ENCODE measurements around the gene IRAK4. TPM values are rescaled to one million over a fixed set of nuclear protein-coding genes. Genes with fewer than 3 reads are reported as not detected.

IRAK4 gene
- total and polyA plus RNA-seq, 2 donors (not counting 3 experiments of a cell fraction or from before 2014, with no cell fraction given): 10.8 to 13.1 TPM

DNA sequence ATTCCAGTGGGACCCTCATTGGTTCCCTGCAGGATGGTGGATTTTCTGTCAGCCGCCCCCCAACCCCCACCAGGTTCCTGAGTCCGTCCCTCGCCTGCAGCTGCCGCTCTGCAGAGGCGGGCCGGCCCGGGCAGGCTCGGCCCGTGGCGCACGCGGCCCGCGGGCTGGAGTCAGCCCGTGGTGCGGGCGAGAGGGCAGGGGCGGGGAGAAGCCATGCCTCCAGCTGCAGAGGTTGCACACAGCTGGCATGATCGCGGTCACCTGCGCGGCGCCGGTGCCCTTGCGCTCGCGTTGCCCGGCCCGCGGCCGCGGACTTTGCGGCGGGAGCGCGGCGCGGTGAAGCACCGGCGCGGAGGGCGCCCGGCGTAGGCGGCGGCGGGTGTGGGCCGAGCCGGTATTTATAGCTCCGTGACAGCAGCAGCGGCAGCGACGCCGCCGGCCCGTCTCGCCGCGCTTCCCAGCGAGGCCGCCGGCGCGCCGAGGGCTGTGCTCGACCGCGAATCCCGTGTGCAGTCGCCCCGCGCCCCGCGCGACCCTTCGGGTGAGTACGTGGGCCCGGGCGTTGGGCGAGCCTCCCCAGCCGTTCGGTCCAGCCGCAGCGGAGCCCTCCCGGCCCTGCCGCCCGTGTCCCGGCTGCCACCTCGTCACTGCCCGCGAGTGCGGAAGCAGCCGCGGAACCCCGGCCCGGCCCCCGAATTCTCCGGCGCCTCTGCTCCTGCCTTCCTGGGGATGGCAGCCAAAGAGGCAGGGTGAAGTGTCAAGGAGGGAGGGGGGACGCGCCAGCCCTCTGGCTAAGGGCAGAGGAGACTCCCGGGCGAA is 77.1 kb downstream of the IRAK4 start, which contains the start of gene TMEM117:
Gene TMEM117 (plus strand): TSS at position 426 of the 819 bp plus-strand sequence.
- peak within 1 kb of the TSS; percentile 52 for H3K27ac ChIP-seq (ENCODE audit: insufficient read depth, low read depth, low read length)

DNA sequence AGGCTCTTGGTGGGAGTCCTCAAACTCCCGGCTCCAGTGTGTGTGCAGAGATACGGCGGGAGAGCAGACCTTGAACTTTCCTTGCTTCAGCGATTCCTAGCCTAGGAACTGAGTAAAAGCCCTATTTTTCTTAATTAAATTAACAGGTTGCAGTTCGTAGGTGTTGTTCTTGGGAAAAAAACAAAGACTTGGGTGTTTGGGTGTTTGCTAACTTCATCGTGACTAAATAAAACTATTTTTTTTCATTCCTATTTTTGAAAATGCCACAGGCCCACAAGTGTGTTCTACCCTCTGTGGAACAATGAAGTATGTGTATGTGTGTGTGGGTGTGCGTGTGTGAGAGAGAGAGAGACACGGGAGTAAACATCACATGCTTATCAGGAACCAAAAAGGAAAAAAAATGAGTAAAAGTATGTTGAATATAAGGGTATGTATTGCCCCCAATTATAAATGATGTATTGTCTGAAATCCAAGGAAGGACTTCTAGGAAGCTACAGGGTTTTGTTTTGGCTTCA is 77.8 kb downstream of the IRAK4 start:
- ChIA-PET POLR2A (no interaction called here), CTCF (interaction anchor here (1.0 kb wide), 2 partner anchors 19 to 31 kb away, joined by 3 to 6 read pairs; partner anchors contain the start of gene TWF1)
- BruUV-seq (replicated peaks): no TSS peak
- dilution Hi-C loops (cut with MboI; ENCODE audit: extremely low pct_ligation_motif_present, low sequenced_read_pairs): no loop called here
- TF ChIP-seq, protein P1, sequence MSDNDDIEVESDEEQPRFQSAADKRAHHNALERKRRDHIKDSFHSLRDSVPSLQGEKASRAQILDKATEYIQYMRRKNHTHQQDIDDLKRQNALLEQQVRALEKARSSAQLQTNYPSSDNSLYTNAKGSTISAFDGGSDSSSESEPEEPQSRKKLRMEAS (IDR thresholded peaks at IDR 0.05; ENCODE audit: insufficient read depth, insufficient read length): no peak
- TF ChIP-seq POLR2AphosphoS5 (IDR thresholded peaks at IDR 0.05; ENCODE audit: insufficient read depth, low read depth, low read length) (no peak), EZH2 (IDR thresholded peaks at IDR 0.05; ENCODE audit: borderline replicate concordance, low read depth, low read length, severe bottlenecking) (no peak), JUN (IDR thresholded peaks at IDR 0.05; ENCODE audit: borderline replicate concordance, insufficient read depth, insufficient read length, low read depth) (no peak), FOS (IDR thresholded peaks at IDR 0.05; ENCODE audit: borderline replicate concordance, insufficient read depth, low read length) (no peak), MYC (IDR thresholded peaks at IDR 0.05; ENCODE audit: low read depth, low read length) (no peak), POLR2A (IDR thresholded peaks at IDR 0.05; ENCODE audit: low read depth, low read length) (no peak), GATA2 (IDR thresholded peaks at IDR 0.05; ENCODE audit: insufficient read depth, insufficient read length, low read depth, low read length) (no peak)
- TF ChIP-seq, protein P2, sequence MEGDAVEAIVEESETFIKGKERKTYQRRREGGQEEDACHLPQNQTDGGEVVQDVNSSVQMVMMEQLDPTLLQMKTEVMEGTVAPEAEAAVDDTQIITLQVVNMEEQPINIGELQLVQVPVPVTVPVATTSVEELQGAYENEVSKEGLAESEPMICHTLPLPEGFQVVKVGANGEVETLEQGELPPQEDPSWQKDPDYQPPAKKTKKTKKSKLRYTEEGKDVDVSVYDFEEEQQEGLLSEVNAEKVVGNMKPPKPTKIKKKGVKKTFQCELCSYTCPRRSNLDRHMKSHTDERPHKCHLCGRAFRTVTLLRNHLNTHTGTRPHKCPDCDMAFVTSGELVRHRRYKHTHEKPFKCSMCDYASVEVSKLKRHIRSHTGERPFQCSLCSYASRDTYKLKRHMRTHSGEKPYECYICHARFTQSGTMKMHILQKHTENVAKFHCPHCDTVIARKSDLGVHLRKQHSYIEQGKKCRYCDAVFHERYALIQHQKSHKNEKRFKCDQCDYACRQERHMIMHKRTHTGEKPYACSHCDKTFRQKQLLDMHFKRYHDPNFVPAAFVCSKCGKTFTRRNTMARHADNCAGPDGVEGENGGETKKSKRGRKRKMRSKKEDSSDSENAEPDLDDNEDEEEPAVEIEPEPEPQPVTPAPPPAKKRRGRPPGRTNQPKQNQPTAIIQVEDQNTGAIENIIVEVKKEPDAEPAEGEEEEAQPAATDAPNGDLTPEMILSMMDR (IDR thresholded peaks at IDR 0.05; ENCODE audit: extremely low read depth in 1 of 2, insufficient read depth in 1 of 2, low read depth in 1 of 2, low read length in 2 of 2): no peak
- H3K9me1 ChIP-seq (replicated peaks; ENCODE audit: control insufficient read depth, extremely low read depth, insufficient read depth, low read length): no peaks in the 10 kb centered on the region
- DNase-seq (ENCODE audit: low read depth, low spot score): peak; percentile 49
- FAIRE-seq: peak; percentile 50
- peak overlapping the region; percentile 76 for H3K9ac ChIP-seq (replicated peaks; ENCODE audit: extremely low read depth, insufficient read depth, low read length)
- H4K20me1 ChIP-seq (replicated peaks; ENCODE audit: control insufficient read depth, extremely low read depth, insufficient read depth, low read length): no peaks in the 10 kb centered on the region
- H3K27ac ChIP-seq (ENCODE audit: insufficient read depth, low read depth, low read length): peak overlapping the region; percentile 52
- H3K4me1 ChIP-seq (ENCODE audit: control insufficient read depth, extremely low read depth, insufficient read depth, low read length): no peaks in the 10 kb centered on the region
- peak overlapping the region; percentile 63 to 76 (median 73) for H3K4me3 ChIP-seq (replicated peaks in 1 of 3; ENCODE audit: insufficient read depth in 1 of 3, low read depth in 1 of 3, low read length in 3 of 3)
- H3K9me3 ChIP-seq (replicated peaks; ENCODE audit: control insufficient read depth, insufficient read depth, low read length): no peaks in the 10 kb centered on the region
- H3K36me3 ChIP-seq (ENCODE audit: control insufficient read depth in 2 of 2, extremely low read depth in 1 of 2, insufficient read depth in 2 of 2, low read length in 2 of 2): no peaks in the 10 kb centered on the region
- H3K4me2 ChIP-seq (ENCODE audit: insufficient read depth, low read length): peak overlapping the region; percentile 86
- no peaks in the 10 kb centered on the region for H3K79me2 ChIP-seq (ENCODE audit: control insufficient read depth, insufficient read depth, low read length)
- intact Hi-C loops (cut with micrococcal nuclease): loop anchor here (1.0 kb wide), 1 partner anchor 30 kb away; the partner anchor contains the start of gene TWF1
- H2AFZ ChIP-seq (ENCODE audit: low read depth, low read length): peak overlapping the region; percentile 99
- H3K27me3 ChIP-seq (ENCODE audit: control insufficient read depth in 2 of 2, insufficient read depth in 2 of 2, low read length in 2 of 2): peaks cover 0 to 7% of the 10 kb centered on the region in 2 experiments

More for the DNA sequence above, 77.1 kb downstream of the IRAK4 start, which contains the start of gene TMEM117:
- Histone ChIP-seq H4K20me1 (replicated peaks; ENCODE audit: control insufficient read depth, extremely low read depth, insufficient read depth, low read length) (no peaks in the 10 kb centered on the region), H3K9me1 (replicated peaks; ENCODE audit: control insufficient read depth, extremely low read depth, insufficient read depth, low read length) (no peaks in the 10 kb centered on the region), H3K9ac (replicated peaks; ENCODE audit: extremely low read depth, insufficient read depth, low read length) (peak within 1 kb of the TSS; percentile 76), H3K4me2 (ENCODE audit: insufficient read depth, low read length) (peak within 1 kb of the TSS; percentile 86), H3K36me3 (ENCODE audit: control insufficient read depth in 2 of 2, extremely low read depth in 1 of 2, insufficient read depth in 2 of 2, low read length in 2 of 2) (no peaks in the 10 kb centered on the region), H3K9me3 (replicated peaks; ENCODE audit: control insufficient read depth, insufficient read depth, low read length) (no peaks in the 10 kb centered on the region), H3K27me3 (ENCODE audit: control insufficient read depth in 2 of 2, insufficient read depth in 2 of 2, low read length in 2 of 2) (peaks cover 0 to 7% of the 10 kb centered on the region in 2 experiments), H3K4me3 (replicated peaks in 1 of 3; ENCODE audit: insufficient read depth in 1 of 3, low read depth in 1 of 3, low read length in 3 of 3) (peak within 1 kb of the TSS; percentile 63 to 76 (median 73)), H3K4me1 (ENCODE audit: control insufficient read depth, extremely low read depth, insufficient read depth, low read length) (no peaks in the 10 kb centered on the region), H3K79me2 (ENCODE audit: control insufficient read depth, insufficient read depth, low read length) (no peaks in the 10 kb centered on the region), H2AFZ (ENCODE audit: low read depth, low read length) (peak within 1 kb of the TSS; percentile 99)
- dilution Hi-C loops (cut with MboI; ENCODE audit: extremely low pct_ligation_motif_present, low sequenced_read_pairs) (no loop called here), intact Hi-C loops (cut with micrococcal nuclease) (loop anchor here (1.0 kb wide), 1 partner anchor 30 kb away; the partner anchor contains the start of gene TWF1)
- no TSS peak for BruUV-seq (replicated peaks)
- TF ChIP-seq MYC (IDR thresholded peaks at IDR 0.05; ENCODE audit: low read depth, low read length): no peak
- TF ChIP-seq POLR2AphosphoS5 (IDR thresholded peaks at IDR 0.05; ENCODE audit: insufficient read depth, low read depth, low read length): peak; percentile 25
- no peak for TF ChIP-seq GATA2 (IDR thresholded peaks at IDR 0.05; ENCODE audit: insufficient read depth, insufficient read length, low read depth, low read length)
- TF ChIP-seq POLR2A (IDR thresholded peaks at IDR 0.05; ENCODE audit: low read depth, low read length): peak; percentile 14
- FAIRE-seq (no peak), DNase-seq (ENCODE audit: low read depth, low spot score) (peak; percentile 61)
- POLR2A ChIA-PET: no interaction called here
- CTCF ChIA-PET: interaction anchor here (1.0 kb wide), 2 partner anchors 18 to 30 kb away, joined by 3 to 6 read pairs; partner anchors contain the start of gene TWF1
